MCF 10A (cell line): ENCODE measurements around the gene ASTN2. TPM values are rescaled to one million over a fixed set of nuclear protein-coding genes. Genes with fewer than 3 reads are reported as not detected.

Source experiments
- BruUV-seq: library from RNA; stranded (reverse); fragments of 400-500 nt; replicated peaks from 2 replicates; lab custom pipeline; 2021; lab: Mats Ljungman, UMichigan
- CTCF ChIA-PET: fragments of 300-600 bp; sonication (Branson Sonifier 250); formaldehyde crosslinking; extraction: SDS; loops from one replicate; lab custom pipeline; 2021; ENCODE audit warnings: antibody characterized with exemption, inconsistent platforms; lab: Yijun Ruan, JAX
- POLR2A ChIA-PET: fragments of 300-600, 350-650 bp; sonication (Branson Sonifier 250); formaldehyde crosslinking; extraction: SDS; loops from one replicate; lab custom pipeline; 2020; ENCODE audit warnings: antibody characterized with exemption, inconsistent platforms; lab: Yijun Ruan, JAX
- DNase-seq: peaks from one replicate; pipeline ENCODE4 v3.0.0-alpha.2; 2018; ENCODE audit not compliant: unreplicated experiment
- H3K27ac Mint-ChIP-seq: one replicate; pipeline ENCODE4 v1.8.0; 2022; ENCODE audit warnings: mild to moderate bottlenecking, low read depth, mixed read lengths; ENCODE audit not compliant: unreplicated experiment
- H3K27me3 Mint-ChIP-seq: one replicate; pipeline ENCODE4 v1.8.0; 2022; ENCODE audit warnings: mixed read lengths; ENCODE audit not compliant: insufficient read depth, unreplicated experiment
- H3K36me3 Mint-ChIP-seq: one replicate; pipeline ENCODE4 v1.8.0; 2022; ENCODE audit warnings: mild to moderate bottlenecking, moderate library complexity, mixed read lengths; ENCODE audit not compliant: insufficient read depth, unreplicated experiment
- H3K4me1 Mint-ChIP-seq: one replicate; pipeline ENCODE4 v1.8.0; 2022; ENCODE audit warnings: mixed read lengths; ENCODE audit not compliant: insufficient read depth, unreplicated experiment
- H3K4me3 Mint-ChIP-seq: one replicate; pipeline ENCODE4 v1.8.0; 2022; ENCODE audit warnings: mild to moderate bottlenecking, moderate library complexity, mixed read lengths; ENCODE audit not compliant: unreplicated experiment
- H3K9me3 Mint-ChIP-seq: one replicate; pipeline ENCODE4 v1.8.0; 2022; ENCODE audit warnings: mixed read lengths; ENCODE audit not compliant: unreplicated experiment
- CTCF ChIP-seq: fragments of 200-600 bp; IDR thresholded peaks from one replicate; pipeline ENCODE4 v1.8.0; 2022; ENCODE audit warnings: antibody characterized with exemption, mild to moderate bottlenecking; ENCODE audit not compliant: unreplicated experiment
- intact Hi-C: fragments of 100-400 bp; cut with micrococcal nuclease; formaldehyde crosslinking; loops from 2 replicates; pipeline ENCODE4 v1.14.1; 2022
- total RNA-seq: library from RNA; stranded (reverse); gene quantifications from 2 replicates; pipeline ENCODE4 v1.2.3, GENCODE V29; 2022

ASTN2 gene
- total RNA-seq, 1 experiment from 2014 or later = 1.8 TPM

GRCh38 chr9:116715751-116716150 is 699.1 kb downstream of the ASTN2 start:
- Mint-ChIP-seq H3K9me3 (no peaks in the 10 kb centered on the region), H3K4me1 (no peaks in the 10 kb centered on the region), H3K27ac (no peak overlapping the region), H3K4me3 (no peak overlapping the region), H3K27me3 (peaks cover 12% of the 10 kb centered on the region), H3K36me3 (no peaks in the 10 kb centered on the region)
- no peak for DNase-seq
- ChIA-PET POLR2A (no interaction called here), CTCF (no interaction called here)
- no peak for TF ChIP-seq CTCF
- intact Hi-C loops = no loop called here
- BruUV-seq = no TSS peak

- CTCF ChIA-PET = interaction anchor here (0.6 to 1.6 kb wide), 2 partner anchors 24 to 152 kb away, joined by 3 to 4 read pairs; no protein-coding TSS in a partner anchor
- intact Hi-C loops = no loop called here
- no peaks in the 10 kb centered on the region for H3K36me3 Mint-ChIP-seq
- H3K4me1 Mint-ChIP-seq = no peaks in the 10 kb centered on the region
- DNase-seq = no peak
- H3K27ac Mint-ChIP-seq = no peak overlapping the region
- POLR2A ChIA-PET = no interaction called here
- H3K9me3 Mint-ChIP-seq = no peaks in the 10 kb centered on the region
- no peaks in the 10 kb centered on the region for H3K27me3 Mint-ChIP-seq
- no peak overlapping the region for H3K4me3 Mint-ChIP-seq
- TF ChIP-seq CTCF = no peak
- BruUV-seq = no TSS peak
Measured at GRCh38 chr9:116713271-116713670, 701.6 kb downstream of the ASTN2 start.

GRCh38 chr9:116712781-116713180 is 702.1 kb downstream of the ASTN2 start:
- Mint-ChIP-seq H3K4me1 (no peaks in the 10 kb centered on the region), H3K9me3 (no peaks in the 10 kb centered on the region), H3K4me3 (no peak overlapping the region), H3K36me3 (no peaks in the 10 kb centered on the region), H3K27me3 (no peaks in the 10 kb centered on the region), H3K27ac (no peak overlapping the region)
- no peak for DNase-seq
- POLR2A ChIA-PET = no interaction called here
- intact Hi-C loops = no loop called here
- CTCF ChIA-PET = interaction anchor here (0.6 to 0.9 kb wide), 2 partner anchors 148 to 153 kb away, joined by 3 read pairs; no protein-coding TSS in a partner anchor
- no peak for TF ChIP-seq CTCF
- BruUV-seq = no TSS peak

- Mint-ChIP-seq H3K4me3 (no peak overlapping the region), H3K9me3 (no peaks in the 10 kb centered on the region), H3K27ac (no peak overlapping the region), H3K36me3 (no peaks in the 10 kb centered on the region), H3K27me3 (no peaks in the 10 kb centered on the region), H3K4me1 (peaks cover 10% of the 10 kb centered on the region)
- TF ChIP-seq CTCF = no peak
- no peak for DNase-seq
- intact Hi-C loops = no loop called here
- POLR2A ChIA-PET = no interaction called here
- BruUV-seq = no TSS peak
- CTCF ChIA-PET = no interaction called here
Measured at GRCh38 chr9:116706310-116707290, 708.3 kb downstream of the ASTN2 start.
